HepG2 (cell line): ENCODE results near the gene ZNF511.

Source experiments
- FOSL2 ChIP-seq: sonication (generic); formaldehyde crosslinking; IDR thresholded peaks from 2 replicates; pipeline ENCODE4 v1.4.0; 2020; ENCODE audit warnings: missing genetic modification reagents
- FOXM1 ChIP-seq: sonication (generic); formaldehyde crosslinking; IDR thresholded peaks from 2 replicates; pipeline ENCODE4 v1.5.0; 2020; ENCODE audit warnings: missing genetic modification reagents
- HOXA7 ChIP-seq: sonication (generic); formaldehyde crosslinking; IDR thresholded peaks from 2 replicates; pipeline ENCODE4 v1.8.1; 2022; ENCODE audit warnings: mild to moderate bottlenecking, missing genetic modification reagents, moderate library complexity
- KDM1A ChIP-seq: IDR thresholded peaks from 2 replicates; pipeline ENCODE4 v1.6.1; 2016; ENCODE audit warnings: missing compliant biosample characterization
- NCOA5 ChIP-seq: sonication (generic); formaldehyde crosslinking; IDR thresholded peaks from 2 replicates; pipeline ENCODE4 v1.4.0; 2020; ENCODE audit warnings: missing genetic modification reagents
- NR2C2 ChIP-seq: sonication (generic); formaldehyde crosslinking; IDR thresholded peaks from 2 replicates; pipeline ENCODE4 v1.4.0; 2020; ENCODE audit warnings: missing genetic modification reagents, mild to moderate bottlenecking, moderate library complexity, borderline replicate concordance
- ZNF629 ChIP-seq: sonication (generic); formaldehyde crosslinking; conservative IDR thresholded peaks from 2 replicates; pipeline ENCODE4 v1.5.0; 2020; ENCODE audit warnings: missing genetic modification reagents

DNA sequence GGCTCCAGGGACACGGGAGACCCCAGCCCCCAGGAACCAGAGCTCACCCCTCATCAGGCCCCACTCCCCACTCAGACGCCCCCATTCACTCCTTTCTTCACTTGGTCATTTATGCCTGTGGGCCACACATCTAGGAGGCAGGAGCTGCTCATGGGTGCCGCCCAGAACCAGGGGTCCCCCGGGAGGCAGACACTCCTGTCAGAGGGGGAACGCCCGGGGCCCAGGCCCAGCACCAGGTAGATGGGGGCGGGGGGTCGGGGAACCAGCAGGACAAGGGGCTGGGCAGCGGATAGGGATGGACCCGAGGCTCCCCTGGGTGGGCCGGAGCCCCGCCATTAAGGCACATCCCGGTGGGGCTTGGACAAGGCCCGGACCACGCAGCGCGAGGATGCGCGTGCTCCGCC lies 16.1 kb downstream of the ZNF511 start:
- no peak for TF ChIP-seq NCOA5 (CRISPR knock-in tag)
- no peak for TF ChIP-seq NR2C2 (CRISPR knock-in tag)
- TF ChIP-seq FOXM1 (CRISPR knock-in tag) = no peak
- TF ChIP-seq KDM1A (CRISPR knock-in tag) = no peak
- TF ChIP-seq HOXA7 (CRISPR knock-in tag) = no peak
- TF ChIP-seq ZNF629 (CRISPR knock-in tag) = no peak
- no peak for TF ChIP-seq FOSL2 (CRISPR knock-in tag)
